Activated CD8-positive, alpha-beta memory T cell treated with anti-CD3 and anti-CD28 coated beads for 24 hours (primary cell): ENCODE results near the gene PARVA.

ENCODE experiments used
- DNase-seq: peaks from one replicate; pipeline ENCODE4 v3.0.0-alpha.2; 2020

PARVA gene

GRCh38 chr11:12464303-12464702, 86.9 kb downstream of the PARVA start:
- DNase-seq, result no peak

DNA sequence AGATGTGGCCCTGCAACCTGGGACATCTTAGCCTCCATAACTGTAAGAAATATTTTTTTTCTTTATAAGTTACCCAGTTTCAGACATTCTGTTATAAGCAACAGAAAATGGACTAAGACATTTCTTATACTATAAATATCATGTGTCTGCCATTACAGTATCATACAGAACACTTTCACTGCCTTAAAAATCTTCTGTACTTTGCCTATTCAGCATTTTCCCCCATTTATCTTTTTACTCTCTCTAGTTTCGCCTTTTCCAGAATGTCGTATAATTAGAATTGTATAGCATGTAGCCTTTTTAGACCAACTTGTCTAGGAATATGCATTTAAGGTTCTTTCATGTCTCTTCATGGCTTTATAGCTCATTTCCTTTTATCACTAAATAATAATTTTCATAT, 88.0 kb downstream of the PARVA start:
- no peak for DNase-seq

GRCh38 chr11:12467610-12468009, 90.2 kb downstream of the PARVA start:
- DNase-seq, result no peak

- DNase-seq, result no peak
Measured at GRCh38 chr11:12469451-12469850, 92.1 kb downstream of the PARVA start.

GRCh38 chr11:12470236-12470635, 92.9 kb downstream of the PARVA start:
- no peak for DNase-seq

- no peak for DNase-seq
Measured at GRCh38 chr11:12472401-12473005, 95.1 kb downstream of the PARVA start.

GRCh38 chr11:12473381-12473780, 96.0 kb downstream of the PARVA start:
- DNase-seq, result no peak

DNA sequence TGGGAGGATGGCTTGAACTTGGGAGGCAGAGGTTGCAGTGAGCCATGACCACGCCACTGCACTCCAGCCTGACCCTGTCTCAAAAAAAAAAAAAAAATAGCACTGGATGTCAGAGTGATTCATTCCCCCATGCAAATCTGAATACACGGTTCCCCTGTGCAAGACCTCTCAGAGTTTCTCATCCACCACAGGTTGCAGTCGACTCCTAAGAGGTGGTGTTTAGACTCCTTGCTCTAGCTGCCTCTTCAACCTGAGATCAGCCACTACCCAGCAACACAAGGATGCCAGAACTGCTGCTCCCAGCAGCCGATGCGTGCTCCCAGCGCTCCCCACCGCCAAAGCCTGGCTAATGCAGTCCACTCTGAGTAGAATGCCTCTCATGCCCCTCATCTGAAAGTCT, 97.5 kb downstream of the PARVA start:
- no peak for DNase-seq

DNA sequence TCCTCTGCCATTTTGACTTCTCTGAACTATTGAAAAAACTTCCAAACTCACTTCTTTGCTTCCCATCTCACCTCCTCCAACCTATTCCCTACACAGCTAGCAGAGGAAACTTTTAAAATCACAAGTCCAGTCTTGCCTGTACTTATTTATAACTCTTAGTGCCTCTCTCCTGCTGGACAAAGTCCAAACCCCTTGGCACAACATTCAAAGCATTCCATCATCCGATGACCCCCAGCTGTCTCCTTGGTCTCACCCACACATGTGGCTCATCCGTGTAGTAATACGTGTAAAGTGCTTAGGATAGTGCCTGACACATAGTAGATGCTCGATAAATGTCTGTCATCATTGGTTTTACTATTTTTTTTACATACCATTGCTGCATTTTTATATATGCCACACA, 101.4 kb downstream of the PARVA start:
- DNase-seq, result no peak

GRCh38 chr11:12480401-12480800, 103.0 kb downstream of the PARVA start:
- DNase-seq, result no peak

DNA sequence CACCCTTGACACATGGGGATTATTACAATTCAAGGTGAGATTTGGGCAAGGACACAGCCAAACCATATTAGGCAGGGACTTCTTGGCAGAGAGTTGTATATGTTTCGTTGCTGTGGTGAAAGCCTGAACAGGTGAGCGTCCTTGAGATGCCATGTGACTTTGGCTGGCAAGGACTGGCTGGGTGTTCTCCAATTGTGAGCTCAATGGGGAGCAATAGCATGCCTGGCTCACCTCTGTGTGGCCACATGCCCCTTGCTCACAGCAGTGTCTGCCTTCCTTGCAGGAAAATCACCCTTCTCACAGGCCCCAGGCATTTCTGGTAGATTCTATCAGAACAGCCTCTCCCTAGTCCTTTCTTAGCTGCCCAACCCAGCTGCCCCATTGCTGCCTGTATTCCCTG, 105.5 kb downstream of the PARVA start:
- no peak for DNase-seq

DNA sequence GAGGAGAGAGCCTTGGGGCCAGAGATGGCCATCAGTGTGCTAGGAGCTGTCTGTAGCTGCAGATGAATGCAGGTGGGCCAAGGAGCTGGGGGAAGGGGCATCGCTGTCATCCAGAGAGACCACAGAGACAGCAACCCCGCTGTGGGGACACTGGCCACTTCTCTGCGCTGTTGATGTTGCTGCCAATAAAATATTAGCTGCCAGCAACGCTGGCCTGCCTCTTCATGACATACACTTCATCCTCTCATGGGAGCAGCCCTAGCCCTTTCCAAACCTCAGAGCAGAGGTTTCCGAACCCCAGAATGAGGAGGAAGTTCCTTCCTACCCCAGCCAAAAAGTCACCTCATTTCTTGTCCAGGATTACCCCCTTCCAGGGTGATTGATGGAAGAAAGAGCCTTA, 106.2 kb downstream of the PARVA start:
- DNase-seq, result no peak

DNA sequence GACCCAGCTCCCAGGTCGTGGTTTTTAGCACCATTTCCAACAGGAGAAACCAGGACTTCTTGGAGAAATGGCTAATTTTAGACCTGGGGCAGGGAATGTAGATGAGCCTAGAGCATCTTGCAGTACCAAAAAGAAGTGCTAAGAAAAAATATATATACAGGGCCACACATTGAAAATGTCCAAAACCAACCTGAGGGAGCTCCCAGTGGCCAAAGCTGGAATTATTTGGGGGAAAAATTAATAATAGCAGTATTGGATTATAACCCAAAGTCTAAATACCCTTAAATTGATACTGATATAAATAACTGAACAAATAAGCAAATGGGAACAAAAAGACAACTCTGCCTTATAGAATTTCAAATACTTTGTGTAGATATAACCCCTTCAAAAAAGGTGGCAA, 108.0 kb downstream of the PARVA start:
- no peak for DNase-seq

DNA sequence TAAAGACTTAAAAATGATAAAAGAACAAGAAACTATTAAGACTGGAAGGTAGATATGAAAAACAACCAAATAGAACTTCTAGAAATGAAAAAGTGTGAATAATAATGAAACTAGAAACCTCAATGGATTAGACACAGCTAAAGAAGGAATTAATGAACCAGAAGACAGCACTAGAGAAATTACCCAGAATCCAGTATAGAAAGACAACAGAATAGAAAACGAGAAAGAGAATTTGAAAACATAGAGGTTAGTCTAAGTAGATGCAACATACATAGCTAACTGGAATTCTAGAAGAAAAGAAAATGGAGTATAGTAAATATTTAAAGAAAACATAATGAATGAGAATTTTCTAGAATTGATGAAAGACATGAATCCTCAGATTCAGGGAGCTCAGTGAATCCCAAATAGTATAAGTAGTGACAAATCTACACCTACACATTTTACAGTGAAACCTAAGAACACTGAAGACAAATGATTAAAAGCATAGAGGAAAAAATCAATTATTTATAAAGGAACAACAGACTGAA, 111.9 kb downstream of the PARVA start:
- no peak for DNase-seq

- DNase-seq, result no peak
Measured at GRCh38 chr11:12494699-12495098, 117.3 kb downstream of the PARVA start.

- DNase-seq, result no peak
Measured at GRCh38 chr11:12496181-12497025, 119.0 kb downstream of the PARVA start.

- DNase-seq, result no peak
Measured at GRCh38 chr11:12497431-12497830, 120.1 kb downstream of the PARVA start.

DNA sequence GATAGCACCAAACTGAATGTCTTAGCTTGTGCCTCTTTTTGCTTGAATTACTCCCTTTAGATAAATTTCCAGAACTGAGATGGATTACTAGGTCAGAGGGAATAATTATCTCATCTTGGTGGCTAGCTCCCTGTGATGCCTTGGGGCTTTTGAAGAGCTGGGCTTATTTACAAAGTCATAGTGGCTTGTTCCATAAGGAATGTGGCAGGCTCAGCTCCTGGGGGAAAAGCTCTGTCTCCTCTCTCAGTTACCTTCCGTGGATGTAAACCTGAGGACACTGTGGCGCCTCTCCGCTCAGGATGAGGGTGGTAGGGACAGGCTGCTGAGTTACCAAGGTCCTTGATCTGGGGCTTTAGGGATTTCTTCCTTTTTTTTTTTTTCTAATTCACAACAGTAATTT, 121.7 kb downstream of the PARVA start:
- DNase-seq, result no peak

- DNase-seq, result no peak
Measured at GRCh38 chr11:12502046-12502445, 124.7 kb downstream of the PARVA start.

DNA sequence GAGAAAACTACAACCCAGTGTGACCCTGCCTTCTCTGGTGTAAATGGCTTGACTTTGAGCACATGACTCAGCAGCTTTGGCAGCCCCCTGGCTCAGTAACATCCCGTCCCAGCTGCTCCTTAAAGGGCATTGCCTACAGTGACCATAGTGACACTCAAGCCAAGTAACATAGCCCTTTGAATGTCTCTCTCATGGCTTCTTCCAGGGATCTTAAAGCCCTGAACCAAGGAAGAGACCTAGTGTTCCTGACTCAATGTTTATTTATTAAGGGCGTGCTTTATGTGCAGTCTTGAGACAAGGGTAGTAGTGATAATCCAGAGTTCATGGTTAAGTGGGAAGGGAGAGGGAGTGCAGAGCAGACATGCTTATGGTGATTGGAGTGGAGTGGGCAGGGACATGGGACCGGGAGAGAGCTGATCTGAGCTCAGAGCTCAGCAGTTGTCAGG, 125.7 kb downstream of the PARVA start:
- DNase-seq, result no peak

- no peak for DNase-seq
Measured at GRCh38 chr11:12503886-12504285, 126.5 kb downstream of the PARVA start.

DNA sequence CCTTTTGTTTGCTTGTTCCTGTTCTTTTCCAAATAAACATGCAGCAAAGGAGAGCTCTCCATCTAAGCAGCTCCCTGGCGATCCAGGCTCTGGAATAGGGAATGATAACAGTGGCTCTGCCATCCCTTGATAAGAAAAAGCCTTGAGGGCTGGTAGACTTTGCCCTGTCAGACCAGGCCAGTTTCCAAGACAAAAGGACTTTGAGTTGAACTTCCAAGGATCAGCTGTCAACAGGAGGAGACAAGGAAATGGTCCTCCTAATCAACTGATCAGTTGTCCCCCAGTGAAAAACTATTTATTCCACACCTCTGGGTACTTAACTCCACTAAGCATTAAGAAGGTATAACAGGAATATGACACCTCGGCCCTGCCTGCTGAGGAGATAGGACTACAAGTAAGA, 127.8 kb downstream of the PARVA start:
- DNase-seq, result no peak

DNA sequence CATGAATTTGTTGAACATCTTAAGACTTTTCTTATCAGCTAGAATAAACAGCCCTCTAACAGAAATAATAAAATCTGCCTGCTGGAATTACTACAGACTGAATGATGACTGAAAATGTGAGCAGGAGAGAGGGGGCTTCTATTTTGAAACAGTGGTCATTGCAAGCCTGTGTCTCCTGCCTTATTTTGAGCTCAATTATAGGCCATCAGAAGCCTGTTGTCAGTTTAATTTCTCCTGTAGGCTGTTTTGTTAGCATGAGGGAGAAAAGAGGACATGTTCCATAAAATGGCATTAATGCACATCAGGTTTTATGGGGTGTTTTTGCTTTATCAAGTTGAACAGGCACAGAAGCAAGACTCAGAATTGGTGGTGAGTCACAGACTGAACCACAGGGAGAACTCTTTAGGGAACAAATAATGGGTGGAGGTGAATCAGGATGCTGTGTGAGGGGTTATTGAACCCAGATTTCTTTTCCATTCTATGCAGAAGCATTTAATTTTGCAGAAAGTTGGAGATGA, 129.1 kb downstream of the PARVA start:
- DNase-seq, result no peak

- DNase-seq, result no peak
Measured at GRCh38 chr11:12507391-12507790, 130.0 kb downstream of the PARVA start.
